BLaER1 treated with 17β-estradiol and CSF1 and Interleukin-3, amounts not matched to agents 10 nM and 100 nM (cell line): ENCODE results near the gene GLIS1.

ENCODE experiments used
- H3K27ac ChIP-seq, 11 experiments: shearing (Covaris generic); formaldehyde crosslinking; 2 replicates each; pipeline ENCODE4 v1.8.1; 2022
- H3K27me3 ChIP-seq, 11 experiments: shearing (Covaris generic); formaldehyde crosslinking; 2 replicates each; pipeline ENCODE4 v1.8.1; 2022
- H3K36me3 ChIP-seq, 11 experiments: shearing (Covaris generic); formaldehyde crosslinking; 2 replicates each; pipeline ENCODE4 v1.8.1; 2022
- H3K4me1 ChIP-seq, 10 experiments: shearing (Covaris generic); formaldehyde crosslinking; 2 replicates each; pipeline ENCODE4 v1.8.1; 2022
- H3K4me2 ChIP-seq, 11 experiments: shearing (Covaris generic); formaldehyde crosslinking; 2 replicates each; pipeline ENCODE4 v1.8.1; 2022
- H3K4me3 ChIP-seq, 10 experiments: shearing (Covaris generic); formaldehyde crosslinking; 2 replicates each; pipeline ENCODE4 v1.8.1; 2022
- H3K9ac ChIP-seq, 11 experiments: shearing (Covaris generic); formaldehyde crosslinking; 2 replicates each; pipeline ENCODE4 v1.8.1; 2022
- H3K9me3 ChIP-seq, 11 experiments: shearing (Covaris generic); formaldehyde crosslinking; replicated peaks in 1 of 11; 2 replicates each; pipeline ENCODE4 v1.8.1; 2022
- H4K20me1 ChIP-seq, 11 experiments: shearing (Covaris generic); formaldehyde crosslinking; 2 replicates each; pipeline ENCODE4 v1.8.1; 2022
- Cebpa-rat ChIP-seq, 11 experiments: shearing (Covaris generic); IDR thresholded peaks; 2 replicates each; pipeline ENCODE4 v1.8.1; 2022

GLIS1 gene

GRCh38 chr1:53669621-53670191 is 69.3 kb downstream of the GLIS1 start:
- Histone ChIP-seq H3K4me3 (no peak overlapping the region), H3K4me2 (no peak overlapping the region), H3K27ac (no peak overlapping the region), H3K9me3 (no peaks in the 10 kb centered on the region), H3K4me1 (0 out of 20 replicates have a peak, but pooled peaks cover 0 to 4% (median 0%) of the 10 kb centered on the region in 10 experiments), H3K36me3 (no peaks in the 10 kb centered on the region), H4K20me1 (no peaks in the 10 kb centered on the region), H3K27me3 (no peaks in the 10 kb centered on the region), H3K9ac (no peak overlapping the region)
- TF ChIP-seq Cebpa-rat (IDR thresholded peaks at IDR 0.05), result no peak

- TF ChIP-seq Cebpa-rat (IDR thresholded peaks at IDR 0.05), result no peak
- H3K27ac ChIP-seq, result no peak overlapping the region
- H4K20me1 ChIP-seq, result no peaks in the 10 kb centered on the region
- H3K4me3 ChIP-seq, result no peak overlapping the region
- no peaks in the 10 kb centered on the region for H3K27me3 ChIP-seq
- no peaks in the 10 kb centered on the region for H3K9me3 ChIP-seq
- H3K36me3 ChIP-seq, result no peaks in the 10 kb centered on the region
- H3K4me2 ChIP-seq, result no peak overlapping the region
- 0 out of 20 replicates have a peak, but pooled peaks cover 0 to 4% (median 0%) of the 10 kb centered on the region in 10 experiments for H3K4me1 ChIP-seq
- no peak overlapping the region for H3K9ac ChIP-seq
These were observed 72.4 kb downstream of the GLIS1 start for GRCh38 chr1:53666566-53666965.

- H3K9ac ChIP-seq, result no peak overlapping the region
- TF ChIP-seq Cebpa-rat (IDR thresholded peaks at IDR 0.05), result no peak
- no peaks in the 10 kb centered on the region for H3K27me3 ChIP-seq
- H3K4me1 ChIP-seq, result 0 out of 20 replicates have a peak, but pooled peaks cover 0 to 4% (median 0%) of the 10 kb centered on the region in 10 experiments
- H3K36me3 ChIP-seq, result no peaks in the 10 kb centered on the region
- H3K4me3 ChIP-seq, result no peak overlapping the region
- no peaks in the 10 kb centered on the region for H3K9me3 ChIP-seq
- H3K27ac ChIP-seq, result no peak overlapping the region
- H4K20me1 ChIP-seq, result no peaks in the 10 kb centered on the region
- no peak overlapping the region for H3K4me2 ChIP-seq
These were observed 73.0 kb downstream of the GLIS1 start for GRCh38 chr1:53665996-53666395.

GRCh38 chr1:53663529-53664300 is 75.2 kb downstream of the GLIS1 start:
- no peak for TF ChIP-seq Cebpa-rat (IDR thresholded peaks at IDR 0.05)
- Histone ChIP-seq H3K36me3 (no peaks in the 10 kb centered on the region), H3K27ac (no peak overlapping the region), H3K4me1 (0 out of 20 replicates have a peak, but pooled peaks cover 0 to 4% (median 0%) of the 10 kb centered on the region in 10 experiments), H3K27me3 (no peaks in the 10 kb centered on the region), H3K9ac (no peak overlapping the region), H4K20me1 (no peaks in the 10 kb centered on the region), H3K4me3 (no peak overlapping the region), H3K4me2 (no peak overlapping the region), H3K9me3 (no peaks in the 10 kb centered on the region)

GRCh38 chr1:53662951-53663350 is 76.0 kb downstream of the GLIS1 start:
- Histone ChIP-seq H3K4me1 (no peaks in the 10 kb centered on the region), H3K36me3 (no peaks in the 10 kb centered on the region), H4K20me1 (no peaks in the 10 kb centered on the region), H3K9me3 (no peaks in the 10 kb centered on the region), H3K4me2 (no peak overlapping the region), H3K9ac (no peak overlapping the region), H3K4me3 (no peak overlapping the region), H3K27me3 (no peaks in the 10 kb centered on the region), H3K27ac (no peak overlapping the region)
- TF ChIP-seq Cebpa-rat (IDR thresholded peaks at IDR 0.05), result no peak

GRCh38 chr1:53662169-53662568 is 76.8 kb downstream of the GLIS1 start:
- Histone ChIP-seq H3K27ac (no peak overlapping the region), H3K4me1 (peaks cover 0 to 5% (median 0%) of the 10 kb centered on the region in 10 experiments; a peak in 5 of 20 replicates), H3K36me3 (no peaks in the 10 kb centered on the region), H4K20me1 (no peaks in the 10 kb centered on the region), H3K4me2 (no peak overlapping the region), H3K9ac (no peak overlapping the region), H3K9me3 (no peaks in the 10 kb centered on the region), H3K4me3 (no peak overlapping the region), H3K27me3 (no peaks in the 10 kb centered on the region)
- no peak for TF ChIP-seq Cebpa-rat (IDR thresholded peaks at IDR 0.05)

- H3K9ac ChIP-seq, result no peak overlapping the region
- H4K20me1 ChIP-seq, result no peaks in the 10 kb centered on the region; a peak in 1 of 22 replicates
- TF ChIP-seq Cebpa-rat (IDR thresholded peaks at IDR 0.05), result no peak
- no peaks in the 10 kb centered on the region for H3K27me3 ChIP-seq
- H3K4me1 ChIP-seq, result peaks cover 0 to 12% (median 6%) of the 10 kb centered on the region in 10 experiments; a peak in 17 of 20 replicates
- no peaks in the 10 kb centered on the region for H3K36me3 ChIP-seq
- H3K9me3 ChIP-seq, result no peaks in the 10 kb centered on the region
- H3K27ac ChIP-seq, result no peak overlapping the region
- no peak overlapping the region for H3K4me3 ChIP-seq
- no peak overlapping the region for H3K4me2 ChIP-seq
These were observed 77.5 kb downstream of the GLIS1 start for GRCh38 chr1:53661496-53661895.

GRCh38 chr1:53660666-53661065 is 78.3 kb downstream of the GLIS1 start:
- Histone ChIP-seq H3K36me3 (no peaks in the 10 kb centered on the region), H3K27ac (no peak overlapping the region), H4K20me1 (no peaks in the 10 kb centered on the region; a peak in 1 of 22 replicates), H3K9me3 (no peaks in the 10 kb centered on the region), H3K4me1 (peaks cover 6 to 20% (median 14%) of the 10 kb centered on the region in 10 experiments; a peak in 19 of 20 replicates), H3K4me3 (no peak overlapping the region), H3K9ac (no peak overlapping the region), H3K27me3 (no peaks in the 10 kb centered on the region), H3K4me2 (no peak overlapping the region)
- no peak for TF ChIP-seq Cebpa-rat (IDR thresholded peaks at IDR 0.05)

- no peak overlapping the region for H3K4me3 ChIP-seq
- no peak overlapping the region for H3K27ac ChIP-seq
- H3K4me1 ChIP-seq, result peaks cover 16 to 22% (median 20%) of the 10 kb centered on the region in 10 experiments; a peak in 19 of 20 replicates
- H3K9ac ChIP-seq, result no peak overlapping the region
- H3K4me2 ChIP-seq, result no peak overlapping the region
- no peaks in the 10 kb centered on the region for H3K27me3 ChIP-seq
- H3K36me3 ChIP-seq, result no peaks in the 10 kb centered on the region
- TF ChIP-seq Cebpa-rat (IDR thresholded peaks at IDR 0.05), result no peak
- no peaks in the 10 kb centered on the region; a peak in 2 of 22 replicates for H4K20me1 ChIP-seq
- no peaks in the 10 kb centered on the region for H3K9me3 ChIP-seq
These were observed 79.5 kb downstream of the GLIS1 start for GRCh38 chr1:53659436-53659835.
